GM10248 (cell line): ENCODE results near the gene INSR.

Experiments used
- CTCF ChIA-PET: fragments of 300-600 bp; sonication (Branson Sonifier 250); formaldehyde crosslinking; extraction: SDS; loops from one replicate; lab custom pipeline; 2021; ENCODE audit warnings: antibody characterized with exemption; lab: Yijun Ruan, JAX
- POLR2A ChIA-PET: fragments of 350-650 bp; sonication (Branson Sonifier 250); formaldehyde crosslinking; extraction: SDS; loops from one replicate; lab custom pipeline; 2020; ENCODE audit warnings: antibody characterized with exemption; lab: Yijun Ruan, JAX
- DNase-seq: peaks from one replicate; pipeline ENCODE4 v3.0.0; 2012; ENCODE audit errors: extremely low spot score
- CTCF ChIP-seq: IDR thresholded peaks from 2 replicates; pipeline ENCODE4 v1.5.1; 2012; ENCODE audit warnings: mild to moderate bottlenecking, low read depth; ENCODE audit errors: extremely low read depth, missing control alignments, control extremely low read depth

INSR gene

GRCh38 chr19:7255631-7256030, 38.6 kb downstream of the INSR start:
- POLR2A ChIA-PET: no interaction called here
- TF ChIP-seq CTCF: no peak
- CTCF ChIA-PET: interaction anchor here (1.6 kb wide), 1 partner anchor 8 kb away, joined by 4 read pairs; no protein-coding TSS in a partner anchor
- no peak for DNase-seq

GRCh38 chr19:7255119-7255518, 39.1 kb downstream of the INSR start:
- no peak for DNase-seq
- CTCF ChIA-PET: interaction anchor here (1.6 kb wide), 1 partner anchor 9 kb away, joined by 4 read pairs; no protein-coding TSS in a partner anchor
- POLR2A ChIA-PET: no interaction called here
- no peak for TF ChIP-seq CTCF

- POLR2A ChIA-PET: no interaction called here
- no peak for TF ChIP-seq CTCF
- DNase-seq: no peak
- CTCF ChIA-PET: interaction anchor here (1.0 to 1.6 kb wide), 2 partner anchors 9 kb away, joined by 3 to 4 read pairs; no protein-coding TSS in a partner anchor
These were observed 39.6 kb downstream of the INSR start for GRCh38 chr19:7254590-7254989.

GRCh38 chr19:7252364-7252763, 41.9 kb downstream of the INSR start:
- CTCF ChIA-PET: no interaction called here
- POLR2A ChIA-PET: no interaction called here
- DNase-seq: no peak
- no peak for TF ChIP-seq CTCF

GRCh38 chr19:7251494-7251893, 42.7 kb downstream of the INSR start:
- ChIA-PET POLR2A (no interaction called here), CTCF (no interaction called here)
- DNase-seq: no peak
- no peak for TF ChIP-seq CTCF

- ChIA-PET POLR2A (no interaction called here), CTCF (no interaction called here)
- TF ChIP-seq CTCF: no peak
- no peak for DNase-seq
These were observed 43.3 kb downstream of the INSR start for GRCh38 chr19:7250951-7251350.

- ChIA-PET POLR2A (no interaction called here), CTCF (no interaction called here)
- no peak for DNase-seq
- no peak for TF ChIP-seq CTCF
These were observed 44.1 kb downstream of the INSR start for GRCh38 chr19:7250057-7250596.
